GM12892 (cell line): ENCODE results near the gene EPB41.

Experiments used
- DNase-seq: peaks from one replicate; pipeline ENCODE4 v3.0.0; 2011; ENCODE audit not compliant: insufficient read length
- FAIRE-seq: peaks from 2 replicates; lab custom pipeline; 2011; peaks lifted over from hg19 to GRCh38; lab: Jason Lieb, UNC
- POLR2A ChIP-seq: IDR thresholded peaks from 2 replicates; pipeline ENCODE4 v1.6.1; 2011; ENCODE audit warnings: low read depth, low read length, control low read depth
- POLR2AphosphoS5 ChIP-seq: IDR thresholded peaks from 2 replicates; pipeline ENCODE4 v1.6.1; 2011; ENCODE audit warnings: low read depth, low read length, control low read depth
- TAF1 ChIP-seq: IDR thresholded peaks from 2 replicates; pipeline ENCODE4 v1.6.1; 2011; ENCODE audit warnings: low read depth, mild to moderate bottlenecking, control low read depth, low read length, borderline replicate concordance

Gene EPB41

GRCh38 chr1:29113413-29114117, 199.2 kb downstream of the EPB41 start:
- no peak for FAIRE-seq

GRCh38 chr1:29114654-29115053, 200.3 kb downstream of the EPB41 start:
- FAIRE-seq = no peak
- DNase-seq = no peak

More at GRCh38 chr1:29113413-29114117, 199.2 kb downstream of the EPB41 start:
- no peak for DNase-seq
- TF ChIP-seq TAF1 (no peak), POLR2AphosphoS5 (no peak), POLR2A (no peak)

GRCh38 chr1:29117381-29117780, 203.0 kb downstream of the EPB41 start:
- FAIRE-seq (no peak), DNase-seq (no peak)
- no peak for TF ChIP-seq POLR2AphosphoS5
- TF ChIP-seq TAF1 = no peak
- no peak for TF ChIP-seq POLR2A

More at GRCh38 chr1:29114654-29115053, 200.3 kb downstream of the EPB41 start:
- TF ChIP-seq POLR2A = no peak
- TF ChIP-seq TAF1 = no peak
- TF ChIP-seq POLR2AphosphoS5 = no peak

GRCh38 chr1:29119121-29119929, 205.0 kb downstream of the EPB41 start:
- no peak for FAIRE-seq
- no peak for TF ChIP-seq POLR2A
- TF ChIP-seq TAF1 = no peak
- DNase-seq = no peak

- no peak for TF ChIP-seq POLR2A
- TF ChIP-seq TAF1 = no peak
- no peak for TF ChIP-seq POLR2AphosphoS5
- DNase-seq (no peak), FAIRE-seq (no peak)
These were observed 206.0 kb downstream of the EPB41 start for GRCh38 chr1:29120367-29120766.

- TF ChIP-seq POLR2A (no peak), POLR2AphosphoS5 (no peak), TAF1 (no peak)
- peak; percentile 75 for DNase-seq
- FAIRE-seq = no peak
These were observed 206.6 kb downstream of the EPB41 start for GRCh38 chr1:29120947-29121485.

GRCh38 chr1:29121516-29121935, 207.2 kb downstream of the EPB41 start:
- DNase-seq (no peak), FAIRE-seq (no peak)
- TF ChIP-seq TAF1 (no peak), POLR2A (no peak), POLR2AphosphoS5 (no peak)

- TF ChIP-seq TAF1 = no peak
- FAIRE-seq (no peak), DNase-seq (no peak)
These were observed 207.7 kb downstream of the EPB41 start for GRCh38 chr1:29121936-29122681.

GRCh38 chr1:29122682-29123052, 208.3 kb downstream of the EPB41 start:
- no peak for DNase-seq
- no peak for FAIRE-seq

GRCh38 chr1:29123053-29123886, 208.9 kb downstream of the EPB41 start:
- DNase-seq (no peak), FAIRE-seq (no peak)
- TF ChIP-seq POLR2A (no peak), POLR2AphosphoS5 (no peak), TAF1 (no peak)

More at GRCh38 chr1:29122682-29123052, 208.3 kb downstream of the EPB41 start:
- TF ChIP-seq POLR2AphosphoS5 = no peak
- no peak for TF ChIP-seq POLR2A
- no peak for TF ChIP-seq TAF1

GRCh38 chr1:29123887-29124365, 209.6 kb downstream of the EPB41 start, which contains the start of gene TMEM200B:
TMEM200B (minus strand) TSS chr1:29123903; CDS start chr1:29121828, 2,075 bp downstream.
- FAIRE-seq (no peak), DNase-seq (no peak)
- TF ChIP-seq POLR2A (no peak), TAF1 (no peak), POLR2AphosphoS5 (no peak)
